Tibial artery (tissue), 4 donors: Measurements from ENCODE around the gene HOXA5.
A peak's percentile ranks its signal among the peaks of the same experiment; 100 is the strongest.

Source experiments
- DNase-seq, 2 donors: peaks; one replicate each; pipeline ENCODE4 v3.0.0-alpha.2; 2019
- H3K27ac ChIP-seq, 2 donors: fragments of 200-600 bp; sonication (generic) in 1 of 2; 1 replicate in 1 of 2; 2 replicates in 1 of 2; pipeline ENCODE4 v1.5.1; 2018 to 2019; ENCODE audit warnings: mild to moderate bottlenecking in 1 of 2
- H3K27me3 ChIP-seq, 2 donors: fragments of 200-600 bp; sonication (generic) in 1 of 2; one replicate each; pipeline versions ENCODE4 v1.5.1 to v1.6.0; 2016 to 2019
- H3K36me3 ChIP-seq, 3 donors: fragments of 200-600 bp; sonication (generic) in 2 of 3; one replicate each; pipeline ENCODE4 v1.5.1; 2016 to 2019; ENCODE audit warnings: mild to moderate bottlenecking in 2 of 3
- H3K4me1 ChIP-seq, 4 donors: fragments of 200-600 bp; sonication (generic) in 2 of 4; 1 replicate in 3 of 4; 2 replicates in 1 of 4; pipeline ENCODE4 v1.5.1; 2016 to 2019
- H3K4me3 ChIP-seq, 2 donors: fragments of 200-600 bp; sonication (generic) in 1 of 2; 1 replicate in 1 of 2; 2 replicates in 1 of 2; pipeline ENCODE4 v1.5.1; 2018 to 2019; ENCODE audit warnings: mild to moderate bottlenecking in 2 of 2
- H3K9me3 ChIP-seq, 3 donors: fragments of 200-600 bp; sonication (generic) in 1 of 3; one replicate each; pipeline ENCODE4 v1.5.1; 2016 to 2019
- intact Hi-C: fragments of 100-400 bp; cut with DNase I; formaldehyde crosslinking; loops from one replicate; pipeline ENCODE4 v1.15.0; 2023; ENCODE audit warnings: low total_unique reads
- TF ChIP-seq, protein P1 (sequence below), 2 experiments: fragments of 200-600 bp in 1 of 2; fragments of 450-650 bp in 1 of 2; IDR thresholded peaks; one replicate each; pipeline ENCODE4 v1.5.1; 2017 to 2019; ENCODE audit warnings: antibody characterized with exemption in 2 of 2, mild to moderate bottlenecking in 1 of 2, moderate library complexity in 1 of 2

The HOXA5 gene

DNA sequence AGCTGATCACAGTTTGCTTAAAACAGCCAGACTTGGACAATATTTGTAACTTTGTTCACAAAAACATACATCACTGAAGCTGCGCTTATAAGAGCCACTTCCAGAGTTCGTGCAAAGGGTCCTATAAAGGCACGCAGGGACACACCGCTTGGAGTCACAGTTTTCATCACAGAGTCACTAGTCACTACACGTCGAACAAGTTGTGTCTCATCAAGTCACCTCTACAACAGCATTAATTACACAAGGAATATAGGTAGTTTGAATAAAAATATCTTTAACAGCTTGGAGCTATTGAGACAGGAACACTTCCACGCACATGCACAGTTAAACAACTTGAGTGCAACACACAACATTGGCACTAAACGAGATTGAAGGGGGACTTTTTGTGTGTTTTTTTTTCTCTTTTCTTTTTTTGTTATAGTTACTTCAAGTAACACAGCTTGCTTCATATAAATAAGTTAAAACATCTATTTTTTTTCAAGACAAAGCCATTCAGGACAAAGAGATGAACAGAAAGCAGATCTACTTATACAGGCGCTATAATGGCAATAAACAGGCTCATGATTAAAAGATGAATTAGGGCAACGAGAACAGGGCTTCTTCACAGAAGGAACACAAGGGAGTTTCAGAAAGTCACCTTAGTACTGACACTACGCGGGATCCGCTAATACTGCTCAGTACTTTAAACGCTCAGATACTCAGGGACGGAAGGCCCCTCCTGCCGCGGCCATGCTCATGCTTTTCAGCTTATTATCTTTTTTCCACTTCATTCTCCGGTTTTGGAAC, 2.2 kb downstream of the HOXA5 start:
- TF ChIP-seq, protein P1, sequence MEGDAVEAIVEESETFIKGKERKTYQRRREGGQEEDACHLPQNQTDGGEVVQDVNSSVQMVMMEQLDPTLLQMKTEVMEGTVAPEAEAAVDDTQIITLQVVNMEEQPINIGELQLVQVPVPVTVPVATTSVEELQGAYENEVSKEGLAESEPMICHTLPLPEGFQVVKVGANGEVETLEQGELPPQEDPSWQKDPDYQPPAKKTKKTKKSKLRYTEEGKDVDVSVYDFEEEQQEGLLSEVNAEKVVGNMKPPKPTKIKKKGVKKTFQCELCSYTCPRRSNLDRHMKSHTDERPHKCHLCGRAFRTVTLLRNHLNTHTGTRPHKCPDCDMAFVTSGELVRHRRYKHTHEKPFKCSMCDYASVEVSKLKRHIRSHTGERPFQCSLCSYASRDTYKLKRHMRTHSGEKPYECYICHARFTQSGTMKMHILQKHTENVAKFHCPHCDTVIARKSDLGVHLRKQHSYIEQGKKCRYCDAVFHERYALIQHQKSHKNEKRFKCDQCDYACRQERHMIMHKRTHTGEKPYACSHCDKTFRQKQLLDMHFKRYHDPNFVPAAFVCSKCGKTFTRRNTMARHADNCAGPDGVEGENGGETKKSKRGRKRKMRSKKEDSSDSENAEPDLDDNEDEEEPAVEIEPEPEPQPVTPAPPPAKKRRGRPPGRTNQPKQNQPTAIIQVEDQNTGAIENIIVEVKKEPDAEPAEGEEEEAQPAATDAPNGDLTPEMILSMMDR (IDR thresholded peaks at IDR 0.05): no peak
- no peaks in the 10 kb centered on the region for H3K27me3 ChIP-seq

DNA sequence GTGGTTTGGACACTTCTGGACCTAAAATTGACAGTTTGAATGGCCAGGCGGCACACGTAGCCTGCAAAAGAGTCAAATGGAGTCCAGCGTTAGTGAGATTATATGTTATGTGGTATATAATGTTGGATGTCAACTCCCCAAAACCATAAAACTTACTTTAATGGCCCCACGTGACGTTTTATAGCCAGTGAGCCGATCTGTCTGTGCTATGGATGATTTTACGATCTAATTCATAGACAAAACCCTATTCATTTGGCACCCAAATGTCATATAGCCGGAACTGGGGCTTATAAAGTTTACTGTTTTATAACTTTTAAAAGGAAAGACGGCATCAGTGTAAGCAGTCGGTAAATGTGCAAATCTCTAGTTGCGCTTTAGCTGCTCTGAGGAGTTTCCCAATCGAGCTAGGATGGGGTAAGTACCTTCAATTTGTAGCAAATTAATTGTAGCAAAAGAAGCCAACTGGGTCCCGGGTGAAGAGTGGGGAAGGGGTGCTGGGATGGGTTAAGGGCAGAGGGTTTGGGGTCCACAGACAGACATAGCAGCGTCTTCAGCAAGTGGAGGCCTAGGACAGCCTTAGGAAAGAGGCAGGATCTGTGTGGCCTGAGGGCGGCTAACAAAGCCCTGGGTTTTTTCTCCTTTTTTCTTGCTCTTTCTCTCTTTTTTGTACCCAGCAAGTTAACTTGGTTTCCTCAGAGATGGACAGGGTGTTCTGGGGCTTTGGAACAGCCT, 3.2 kb downstream of the HOXA5 start:
- no peaks in the 10 kb centered on the region for H3K27me3 ChIP-seq
- peaks cover 43 to 46% (median 45%) of the 10 kb centered on the region in 3 donors for H3K36me3 ChIP-seq
- H3K9me3 ChIP-seq: no peaks in the 10 kb centered on the region
- peaks cover 0 to 21% (median 12%) of the 10 kb centered on the region in 4 donors for H3K4me1 ChIP-seq
- intact Hi-C loops: loop anchor here (5.0 kb wide), 1 partner anchor 43 kb away; the partner anchor contains the start of gene HOXA1
- no peak overlapping the region for H3K27ac ChIP-seq
- DNase-seq: no peak
- TF ChIP-seq, protein P1 (IDR thresholded peaks at IDR 0.05): no peak
- H3K4me3 ChIP-seq: no peak overlapping the region

More for the DNA sequence above, 2.2 kb downstream of the HOXA5 start:
- H3K9me3 ChIP-seq: no peaks in the 10 kb centered on the region
- H3K4me1 ChIP-seq: peaks cover 0 to 19% (median 9%) of the 10 kb centered on the region in 4 donors
- intact Hi-C loops: loop anchor here (5.0 kb wide), 1 partner anchor 44 kb away; the partner anchor contains the start of gene HOXA1
- peak overlapping the region in 1 of 2 donors; percentile 49 for H3K4me3 ChIP-seq
- H3K27ac ChIP-seq: no peak overlapping the region
- no peak for DNase-seq
- peaks cover 50 to 52% (median 51%) of the 10 kb centered on the region in 3 donors for H3K36me3 ChIP-seq

DNA sequence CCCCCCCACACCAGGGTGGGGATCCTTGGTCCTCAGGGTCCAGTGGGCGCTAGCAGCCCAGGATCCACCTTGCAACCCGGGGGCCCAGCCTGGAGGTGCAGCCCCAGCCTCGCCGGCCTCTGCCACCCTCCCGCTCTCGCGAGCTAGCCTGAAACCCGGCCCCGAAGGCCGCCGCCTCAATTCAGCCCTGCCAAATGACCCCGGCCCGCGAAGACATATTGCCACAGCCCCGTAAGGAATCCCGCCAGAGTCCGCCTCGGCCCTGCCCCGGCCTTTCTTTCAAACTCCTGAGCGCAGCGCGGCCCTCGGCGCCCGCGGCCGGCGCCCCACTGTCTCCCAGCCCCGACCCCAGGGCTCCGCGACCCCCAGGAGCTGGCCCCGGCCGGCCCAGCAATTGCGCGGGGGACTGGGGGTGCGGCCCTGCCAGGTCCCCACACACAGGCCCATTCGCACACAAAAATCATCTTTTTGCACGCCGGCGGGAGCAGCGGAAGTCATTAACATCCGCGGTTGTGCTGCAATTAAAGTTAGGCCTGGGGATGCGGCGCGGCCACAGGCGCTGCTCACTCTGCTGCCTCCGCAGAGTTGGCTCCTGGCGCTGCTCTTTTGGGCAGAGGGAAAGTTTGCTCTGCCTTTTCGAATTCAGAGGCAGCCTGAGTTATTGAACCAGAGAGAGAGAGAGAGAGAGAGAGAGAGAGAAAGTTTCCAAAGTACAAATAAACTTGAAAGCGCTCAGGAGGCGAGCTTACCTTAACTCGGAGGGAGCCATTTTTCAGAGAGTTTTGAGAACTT, 4.0 kb downstream of the HOXA5 start:
- H3K36me3 ChIP-seq: peaks cover 35 to 39% (median 37%) of the 10 kb centered on the region in 3 donors
- H3K4me3 ChIP-seq: no peak overlapping the region
- intact Hi-C loops: loop anchor here (5.0 kb wide), 1 partner anchor 42 kb away; the partner anchor contains the start of gene HOXA1
- peaks cover 0 to 27% (median 12%) of the 10 kb centered on the region in 4 donors for H3K4me1 ChIP-seq
- H3K27ac ChIP-seq: peak overlapping the region in 1 of 2 donors; percentile 20
- TF ChIP-seq, protein P1 (IDR thresholded peaks at IDR 0.05): no peak
- peak in 1 of 2 donors; percentile 62 for DNase-seq
- no peaks in the 10 kb centered on the region for H3K9me3 ChIP-seq
- no peaks in the 10 kb centered on the region for H3K27me3 ChIP-seq

DNA sequence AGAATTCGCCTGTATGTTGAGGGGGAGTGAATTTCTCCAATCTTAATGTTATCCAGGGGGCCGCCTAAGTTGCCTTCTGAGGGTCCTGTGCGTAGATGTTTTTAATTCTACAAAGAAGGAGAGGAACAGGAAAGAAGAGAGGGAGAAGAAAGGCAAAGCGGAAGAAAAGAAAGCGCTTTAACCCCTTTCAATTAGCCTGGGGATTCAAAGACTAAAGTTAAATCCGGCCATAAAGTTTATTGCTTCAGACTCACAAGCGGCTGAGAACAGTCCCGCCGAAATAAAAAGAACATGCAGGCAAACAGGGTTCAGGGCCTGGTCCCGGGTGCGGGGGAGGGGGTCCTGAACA, 4.5 kb downstream of the HOXA5 start:
- H3K27ac ChIP-seq: peak overlapping the region; percentile 9 to 20
- DNase-seq: no peak
- no peaks in the 10 kb centered on the region for H3K9me3 ChIP-seq
- peaks cover 0 to 32% (median 14%) of the 10 kb centered on the region in 4 donors for H3K4me1 ChIP-seq
- intact Hi-C loops: no loop called here
- H3K4me3 ChIP-seq: no peak overlapping the region
- H3K27me3 ChIP-seq: no peaks in the 10 kb centered on the region
- TF ChIP-seq, protein P1 (IDR thresholded peaks at IDR 0.05): no peak
- peaks cover 30 to 33% (median 32%) of the 10 kb centered on the region in 3 donors for H3K36me3 ChIP-seq

DNA sequence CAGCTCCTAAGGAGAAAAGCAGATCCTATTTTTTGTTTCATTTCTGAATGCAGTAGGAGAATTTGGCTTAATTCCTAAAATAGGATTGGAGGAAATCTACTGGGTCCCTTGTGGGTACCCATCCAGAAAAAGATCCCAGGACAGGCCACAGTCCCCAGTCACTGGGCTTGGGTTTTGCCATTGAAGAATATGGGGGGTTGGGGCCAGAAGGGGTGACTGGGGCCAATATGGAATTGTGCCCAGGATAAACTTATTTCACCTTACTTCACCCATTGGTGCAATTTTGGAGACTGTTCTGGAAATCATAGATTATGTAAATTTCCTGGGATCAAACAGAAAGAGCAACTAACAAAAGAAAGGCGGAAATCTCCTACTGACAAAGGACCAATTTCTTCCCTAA, 5.0 kb downstream of the HOXA5 start:
- H3K27me3 ChIP-seq: no peaks in the 10 kb centered on the region
- peaks cover 25 to 28% (median 28%) of the 10 kb centered on the region in 3 donors for H3K36me3 ChIP-seq
- no peaks in the 10 kb centered on the region for H3K9me3 ChIP-seq
- DNase-seq: no peak
- H3K27ac ChIP-seq: peak overlapping the region; percentile 9 to 20
- intact Hi-C loops: no loop called here
- peaks cover 0 to 32% (median 15%) of the 10 kb centered on the region in 4 donors for H3K4me1 ChIP-seq
- no peak overlapping the region for H3K4me3 ChIP-seq
- TF ChIP-seq, protein P1 (IDR thresholded peaks at IDR 0.05): no peak
